H1 (cell line): ENCODE measurements around the gene PRR5L. TPM values are rescaled to one million over a fixed set of nuclear protein-coding genes. Genes with fewer than 3 reads are reported as not detected.

Experiments used
- CTCF ChIA-PET: fragments of 300-600 bp; sonication (Branson Sonifier 250); formaldehyde crosslinking; loops from one replicate; lab custom pipeline; 2021; ENCODE audit not compliant: partially characterized antibody; lab: Charles Lee
- POLR2A ChIA-PET: fragments of 300-600 bp; sonication (Branson Sonifier 250); formaldehyde crosslinking; loops from one replicate; lab custom pipeline; 2021; ENCODE audit warnings: inconsistent platforms; ENCODE audit not compliant: partially characterized antibody; lab: Charles Lee
- DNase-seq, 2 experiments: peaks; one replicate each; pipeline versions ENCODE4 v3.0.0 to v3.0.0-alpha.2; 2010 to 2022; ENCODE audit warnings: low spot score in 2 of 2, low read depth in 1 of 2, mixed read lengths in 1 of 2
- FAIRE-seq: peaks from 2 replicates; lab custom pipeline; 2011; peaks lifted over from hg19 to GRCh38; lab: Jason Lieb, UNC
- H2AFZ ChIP-seq: 2 replicates; pipeline ENCODE4 v1.8.1; 2012; ENCODE audit warnings: low read length, inconsistent platforms
- H2AK5ac ChIP-seq: 2 replicates; pipeline ENCODE4 v1.6.1; 2013; ENCODE audit warnings: low read depth, low read length
- H2BK120ac ChIP-seq: replicated peaks from 2 replicates; pipeline ENCODE3; 2013; ENCODE audit warnings: low read depth, low read length, inconsistent platforms
- H2BK12ac ChIP-seq: 2 replicates; pipeline ENCODE4 v1.6.1; 2013; ENCODE audit warnings: low read depth, low read length
- H2BK15ac ChIP-seq: 2 replicates; pipeline ENCODE4 v1.6.1; 2013; ENCODE audit warnings: low read length
- H2BK20ac ChIP-seq: 2 replicates; pipeline ENCODE4 v1.6.1; 2013; ENCODE audit warnings: low read length
- H2BK5ac ChIP-seq: 2 replicates; pipeline ENCODE4 v1.6.1; 2013; ENCODE audit warnings: low read depth, low read length
- H3K14ac ChIP-seq: 2 replicates; pipeline ENCODE4 v1.6.1; 2013; ENCODE audit warnings: inconsistent platforms; ENCODE audit not compliant: insufficient read length
- H3K18ac ChIP-seq: 2 replicates; pipeline ENCODE4 v1.6.1; 2013; ENCODE audit warnings: low read length; ENCODE audit errors: extremely low read depth
- H3K23ac ChIP-seq: 2 replicates; pipeline ENCODE4 v1.6.1; 2013; ENCODE audit warnings: inconsistent platforms; ENCODE audit not compliant: insufficient read length
- H3K23me2 ChIP-seq: 2 replicates; pipeline ENCODE4 v1.6.1; 2013; ENCODE audit warnings: low read depth, low read length
- H3K27ac ChIP-seq: 2 replicates; pipeline ENCODE4 v1.6.1; 2011; ENCODE audit warnings: low read depth, low read length, inconsistent platforms
- H3K27me3 ChIP-seq, 4 experiments: replicated peaks in 1 of 4; 1 replicate in 1 of 4; 2 replicates in 3 of 4; pipeline versions ENCODE4 v1.6.1 to v1.8.1; 2011 to 2013; ENCODE audit warnings: low read length in 3 of 4, mild to moderate bottlenecking in 3 of 4, inconsistent platforms in 2 of 4, mixed read lengths in 2 of 4, moderate library complexity in 1 of 4; ENCODE audit not compliant: control insufficient read depth in 3 of 4, insufficient read depth in 3 of 4; ENCODE audit errors: extremely low read depth in 1 of 4
- H3K36me3 ChIP-seq, 4 experiments: 2 replicates each; pipeline versions ENCODE4 v1.6.1 to v1.8.1; 2011 to 2013; ENCODE audit warnings: mild to moderate bottlenecking in 4 of 4, low read length in 3 of 4, moderate library complexity in 2 of 4, control low read depth in 1 of 4, inconsistent platforms in 1 of 4; ENCODE audit not compliant: insufficient read depth in 4 of 4, control insufficient read depth in 2 of 4
- H3K4ac ChIP-seq: replicated peaks from 2 replicates; pipeline ENCODE3; 2013; ENCODE audit warnings: low read length, low read depth, mixed read lengths, inconsistent platforms; ENCODE audit not compliant: insufficient read length
- H3K4me1 ChIP-seq, 4 experiments: replicated peaks in 1 of 4; 1 replicate in 1 of 4; 2 replicates in 3 of 4; pipeline versions ENCODE4 v1.6.1 to v1.8.1; 2011 to 2013; ENCODE audit warnings: low read length in 3 of 4, inconsistent platforms in 2 of 4, mixed read lengths in 1 of 4; ENCODE audit not compliant: insufficient read depth in 4 of 4, control insufficient read depth in 3 of 4
- H3K4me2 ChIP-seq, 2 experiments: 2 replicates each; pipeline versions ENCODE4 v1.6.1 to v1.8.1; 2011 to 2013; ENCODE audit warnings: low read depth in 2 of 2, low read length in 2 of 2, control low read depth in 1 of 2, inconsistent platforms in 1 of 2, mild to moderate bottlenecking in 1 of 2; ENCODE audit not compliant: insufficient read depth in 1 of 2
- H3K4me3 ChIP-seq, 4 experiments: fragments of 200-600, 300-600 bp in 1 of 4; sonication (generic), shearing (Covaris generic), sonication (Bioruptor Twin) in 1 of 4; 2 replicates each; pipeline versions ENCODE4 v1.5.1 to v1.8.1; 2011 to 2016; ENCODE audit warnings: low read length in 4 of 4, low read depth in 3 of 4, control low read depth in 2 of 4, inconsistent platforms in 2 of 4, mild to moderate bottlenecking in 2 of 4, mixed read lengths in 1 of 4, moderate library complexity in 1 of 4; ENCODE audit not compliant: insufficient read depth in 2 of 4; ENCODE audit errors: extremely low read depth in 1 of 4
- H3K56ac ChIP-seq: replicated peaks from 2 replicates; pipeline ENCODE3; 2013; ENCODE audit warnings: low read depth, mild to moderate bottlenecking, mixed read lengths, low read length, inconsistent platforms; ENCODE audit not compliant: insufficient read length
- H3K79me1 ChIP-seq: 2 replicates; pipeline ENCODE4 v1.6.1; 2013; ENCODE audit warnings: low read depth, low read length, control low read depth
- H3K79me2 ChIP-seq, 2 experiments: 2 replicates each; pipeline versions ENCODE4 v1.6.1 to v1.8.1; 2012 to 2013; ENCODE audit warnings: low read length in 2 of 2, mild to moderate bottlenecking in 2 of 2, inconsistent platforms in 1 of 2; ENCODE audit not compliant: insufficient read depth in 2 of 2, control insufficient read depth in 1 of 2
- H3K9ac ChIP-seq, 4 experiments: replicated peaks in 1 of 4; 1 replicate in 1 of 4; 2 replicates in 3 of 4; pipeline versions ENCODE4 v1.6.1 to v1.8.1; 2011 to 2013; ENCODE audit warnings: low read depth in 3 of 4, low read length in 3 of 4, control low read depth in 2 of 4, mild to moderate bottlenecking in 2 of 4, moderate library complexity in 2 of 4, inconsistent platforms in 1 of 4; ENCODE audit errors: extremely low read depth in 1 of 4
- H3K9me3 ChIP-seq, 2 experiments: 2 replicates each; pipeline versions ENCODE4 v1.6.1 to v1.8.1; 2012 to 2013; ENCODE audit warnings: mild to moderate bottlenecking in 2 of 2, moderate library complexity in 2 of 2, control low read depth in 1 of 2, inconsistent platforms in 1 of 2, low read depth in 1 of 2, low read length in 1 of 2, mixed read lengths in 1 of 2; ENCODE audit not compliant: insufficient read depth in 2 of 2
- H4K20me1 ChIP-seq, 2 experiments: replicated peaks in 1 of 2; 2 replicates each; pipeline versions ENCODE3 to v1.8.1; 2011 to 2013; ENCODE audit warnings: inconsistent platforms in 2 of 2, low read length in 2 of 2, mild to moderate bottlenecking in 1 of 2; ENCODE audit not compliant: insufficient read depth in 2 of 2, control insufficient read depth in 1 of 2
- H4K5ac ChIP-seq: 2 replicates; pipeline ENCODE4 v1.6.1; 2013; ENCODE audit warnings: low read length, low read depth, mixed read lengths, inconsistent platforms; ENCODE audit not compliant: insufficient read length
- H4K8ac ChIP-seq: 2 replicates; pipeline ENCODE4 v1.8.0; 2013; ENCODE audit warnings: mild to moderate bottlenecking, moderate library complexity, low read length, inconsistent platforms; ENCODE audit not compliant: insufficient read depth; ENCODE audit errors: extremely low read depth
- H4K91ac ChIP-seq: replicated peaks from 2 replicates; pipeline ENCODE3; 2013; ENCODE audit warnings: low read length, mixed read lengths, inconsistent platforms; ENCODE audit not compliant: insufficient read length
- POLR2A ChIP-seq, 2 experiments: IDR thresholded peaks; 1 replicate in 1 of 2; 2 replicates in 1 of 2; pipeline ENCODE4 v1.6.1; 2011; ENCODE audit warnings: low read depth in 2 of 2, low read length in 2 of 2, mild to moderate bottlenecking in 2 of 2; ENCODE audit errors: control extremely low read depth in 1 of 2
- SIX5 ChIP-seq: IDR thresholded peaks from 2 replicates; pipeline ENCODE4 v1.6.1; 2011; ENCODE audit warnings: mild to moderate bottlenecking, low read depth, low read length
- SP4 ChIP-seq: IDR thresholded peaks from 2 replicates; pipeline ENCODE4 v1.6.1; 2012; ENCODE audit warnings: low read length, inconsistent platforms
- SUZ12 ChIP-seq: fragments of 200-600 bp; sonication (generic); IDR thresholded peaks from 2 replicates; pipeline ENCODE4 v1.6.1; 2012; ENCODE audit warnings: mild to moderate bottlenecking, inconsistent platforms, low read length, moderate library complexity, mixed read lengths
- WGBS, 2 experiments: shearing (Covaris generic) in 1 of 2; methylation state at CpG; one replicate each; pipeline versions ENCODE4 v1.1.6 to v1.1.7; 2013 to 2015; ENCODE audit warnings: low lambda C conversion rate in 2 of 2, mixed read lengths in 2 of 2, inconsistent platforms in 1 of 2, low coverage in 1 of 2, missing lambda C conversion rate in 1 of 2; ENCODE audit not compliant: insufficient replicate concordance in 2 of 2, insufficient coverage in 1 of 2, insufficient read length in 1 of 2; ENCODE audit errors: extremely low coverage in 1 of 2, missing lambda C conversion rate in 1 of 2; 5-methylcytosine and 5-hydroxymethylcytosine counted together
- polyA plus RNA-seq, 7 experiments: library from polyadenylated mRNA; depleted of rRNA in 3 of 7; stranded (reverse) in 5 of 7; unstranded in 2 of 7; fragments of >200 nt in 5 of 7; fragments of 200-250 nt in 2 of 7; gene quantifications; 1 replicate in 5 of 7; 2 replicates in 1 of 7; 4 replicates in 1 of 7; pipeline versions ENCODE4 v1.2.1 to v1.2.3, GENCODE V29; 2011 to 2013; ENCODE audit warnings: missing spikeins in 2 of 7, mixed read lengths in 2 of 7
- total RNA-seq: library from RNA; stranded (reverse); fragmentation: NEBNext Ultra II Directional; extraction: Animal tissue kit (Norgen Biotek cat#: 25700); gene quantifications from 2 replicates; pipeline ENCODE4 v1.2.1, GENCODE V29; 2021
- TF ChIP-seq, protein P1 (sequence below): IDR thresholded peaks from 2 replicates; pipeline ENCODE4 v1.6.1; 2012; ENCODE audit warnings: inconsistent platforms

PRR5L gene
- total and polyA plus RNA-seq, 2 of the 8 experiments (the other 6 are each of a cell fraction or from before 2014, with no cell fraction given) = 6.6 to 10.1 TPM

GRCh38 chr11:36273110-36273509 is 23.0 kb upstream of the PRR5L start:
- Histone ChIP-seq H2BK15ac (no peak overlapping the region), H2BK12ac (no peak overlapping the region), H3K23me2 (no peaks in the 10 kb centered on the region), H3K18ac (no peak overlapping the region), H3K23ac (no peak overlapping the region), H2BK120ac (no peak overlapping the region), H2BK5ac (no peak overlapping the region), H3K4ac (no peak overlapping the region), H3K9me3 (no peaks in the 10 kb centered on the region), H3K4me1 (no peaks in the 10 kb centered on the region), H3K14ac (no peak overlapping the region), H3K36me3 (peaks cover 0 to 7% (median 0%) of the 10 kb centered on the region in 4 experiments; a peak in 1 of 8 replicates), H2AK5ac (no peak overlapping the region), H2BK20ac (no peak overlapping the region), H4K20me1 (peaks cover 0 to 1% of the 10 kb centered on the region in 2 experiments), H4K91ac (no peak overlapping the region), H4K8ac (no peak overlapping the region), H3K56ac (no peak overlapping the region), H3K4me2 (no peak overlapping the region), H3K27me3 (no peaks in the 10 kb centered on the region), H3K9ac (no peak overlapping the region), H4K5ac (no peak overlapping the region), H3K79me2 (no peaks in the 10 kb centered on the region), H2AFZ (no peak overlapping the region), H3K27ac (no peak overlapping the region), H3K79me1 (peaks cover 2% of the 10 kb centered on the region; the same call in 1 of the 2 replicates), H3K4me3 (no peak overlapping the region)
- ChIA-PET CTCF (interaction anchor here (0.6 to 3.9 kb wide), 11 partner anchors 9 to 785 kb away, joined by 3 to 14 read pairs (median 5); no protein-coding TSS in a partner anchor), POLR2A (no interaction called here)
- 89% methylated on average over 3 of the region's 3 CpGs; no CpG with 5 or more reads in 1 of the 2 experiments for WGBS, 2 experiments
- DNase-seq (no peak), FAIRE-seq (no peak)
- TF ChIP-seq POLR2A (IDR thresholded peaks at IDR 0.05; ENCODE audit: control extremely low read depth in 1 of 2, low read depth in 2 of 2, low read length in 2 of 2) = no peak
- TF ChIP-seq SP4 = no peak
- TF ChIP-seq, protein P1, sequence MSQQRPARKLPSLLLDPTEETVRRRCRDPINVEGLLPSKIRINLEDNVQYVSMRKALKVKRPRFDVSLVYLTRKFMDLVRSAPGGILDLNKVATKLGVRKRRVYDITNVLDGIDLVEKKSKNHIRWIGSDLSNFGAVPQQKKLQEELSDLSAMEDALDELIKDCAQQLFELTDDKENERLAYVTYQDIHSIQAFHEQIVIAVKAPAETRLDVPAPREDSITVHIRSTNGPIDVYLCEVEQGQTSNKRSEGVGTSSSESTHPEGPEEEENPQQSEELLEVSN = no peak
- TF ChIP-seq SUZ12 = no peak
- no peak for TF ChIP-seq SIX5
